G401 (cell line): Measurements from ENCODE around the gene BBIP1. TPM values are rescaled to one million over a fixed set of nuclear protein-coding genes. Genes with fewer than 3 reads are reported as not detected.
A peak's percentile ranks its signal among the peaks of the same experiment; 100 is the strongest.

Source experiments
- DNase-seq: peaks from one replicate; pipeline ENCODE4 v3.0.0-alpha.2; 2015; ENCODE audit warnings: low spot score
- in situ Hi-C: cut with HindIII; loops from 2 replicates; pipeline ENCODE4 v1.10.0; 2016; ENCODE audit warnings: low sequenced_read_pairs, mixed read lengths
- total RNA-seq: library from RNA; depleted of rRNA; stranded (reverse); fragments of >200 nt; shearing (Covaris generic); gene quantifications from 2 replicates; pipeline ENCODE4 v1.2.3, GENCODE V29; 2014

The BBIP1 gene
- total RNA-seq, 1 experiment from 2014 or later: 18.7 TPM

- DNase-seq: peak; percentile 79
- in situ Hi-C loops: no loop called here
These were observed 25.3 kb downstream of the BBIP1 start for GRCh38 chr10:110893559-110894179.

GRCh38 chr10:110892602-110893288 is 26.2 kb downstream of the BBIP1 start:
- DNase-seq: no peak
- in situ Hi-C loops: no loop called here

GRCh38 chr10:110887560-110887959 is 31.4 kb downstream of the BBIP1 start:
- DNase-seq: no peak
- in situ Hi-C loops: no loop called here

GRCh38 chr10:110885932-110886674 is 32.9 kb downstream of the BBIP1 start:
- no peak for DNase-seq
- in situ Hi-C loops: no loop called here

GRCh38 chr10:110883924-110884323 is 35.1 kb downstream of the BBIP1 start:
- DNase-seq: no peak
- in situ Hi-C loops: no loop called here

GRCh38 chr10:110881905-110882304 is 37.1 kb downstream of the BBIP1 start:
- in situ Hi-C loops: no loop called here
- no peak for DNase-seq

GRCh38 chr10:110881247-110881646 is 37.7 kb downstream of the BBIP1 start:
- in situ Hi-C loops: no loop called here

GRCh38 chr10:110880012-110880411 is 39.0 kb downstream of the BBIP1 start:
- in situ Hi-C loops: no loop called here
- no peak for DNase-seq

More at GRCh38 chr10:110881247-110881646, 37.7 kb downstream of the BBIP1 start:
- peak; percentile 37 for DNase-seq

GRCh38 chr10:110876788-110877187 is 42.2 kb downstream of the BBIP1 start:
- in situ Hi-C loops: no loop called here
- no peak for DNase-seq

GRCh38 chr10:110876000-110876399 is 43.0 kb downstream of the BBIP1 start:
- in situ Hi-C loops: no loop called here
- DNase-seq: no peak

GRCh38 chr10:110873951-110874350 is 45.0 kb downstream of the BBIP1 start:
- peak; percentile 34 for DNase-seq
- in situ Hi-C loops: no loop called here

- DNase-seq: peak; percentile 50
- in situ Hi-C loops: no loop called here
These were observed 45.7 kb downstream of the BBIP1 start for GRCh38 chr10:110872984-110873923.

GRCh38 chr10:110872145-110872983 is 46.6 kb downstream of the BBIP1 start:
- in situ Hi-C loops: no loop called here
- peak; percentile 70 for DNase-seq

- DNase-seq: peak; percentile 99
- in situ Hi-C loops: no loop called here
These were observed 47.5 kb downstream of the BBIP1 start, which contains the start of gene PDCD4 for GRCh38 chr10:110871298-110872084. Gene PDCD4 (plus strand): TSS chr10:110871928. CDS start chr10:110876028, 4,100 bp downstream.

GRCh38 chr10:110870823-110871297 is 48.1 kb downstream of the BBIP1 start:
- no peak for DNase-seq
- in situ Hi-C loops: no loop called here

- in situ Hi-C loops: no loop called here
- DNase-seq: no peak
These were observed 50.0 kb downstream of the BBIP1 start for GRCh38 chr10:110868981-110869380.

- in situ Hi-C loops: no loop called here
- DNase-seq: no peak
These were observed 51.0 kb downstream of the BBIP1 start for GRCh38 chr10:110867807-110868465.
